GM19023 (cell line): ENCODE measurements around the gene COL16A1.

Source experiments
- ATAC-seq: cut with Tn5 transposase; IDR thresholded peaks from one replicate; pipeline ENCODE4 v1.9.1; 2021; ENCODE audit warnings: mild to moderate bottlenecking, moderate library complexity; ENCODE audit not compliant: unreplicated experiment

COL16A1 gene

GRCh38 chr1:31609514-31610118, 94.2 kb downstream of the COL16A1 start:
- no peak for ATAC-seq

- ATAC-seq, result no peak
These were observed 96.5 kb downstream of the COL16A1 start for GRCh38 chr1:31607360-31607759.

GRCh38 chr1:31605908-31606427, 97.8 kb downstream of the COL16A1 start:
- peak; percentile 76 for ATAC-seq
